Measurements from ENCODE around the gene UVRAG.
"Not testable (repeated sequence)": the region's sequence is repeated elsewhere in the genome, so short reads cannot be mapped to it uniquely, and the experiment has no call there.

Gene UVRAG

GRCh38 chr11:75954039-75954438 lies 139.0 kb downstream of the UVRAG start:
- FAIRE-seq (no peak), DNase-seq (ENCODE audit: insufficient read length, low spot score) (no peak)
- TF ChIP-seq PAX5 (IDR thresholded peaks at IDR 0.05; ENCODE audit: insufficient read depth, low read length, severe bottlenecking) (no peak), POLR2A (IDR thresholded peaks at IDR 0.05; ENCODE audit: low read depth, low read length) (no peak), POLR2AphosphoS5 (IDR thresholded peaks at IDR 0.05; ENCODE audit: low read depth, low read length) (no peak), TAF1 (IDR thresholded peaks at IDR 0.05; ENCODE audit: low read depth, low read length) (no peak), SPI1 (IDR thresholded peaks at IDR 0.05; ENCODE audit: low read depth, low read length) (no peak), POU2F2 (IDR thresholded peaks at IDR 0.05; ENCODE audit: low read depth, low read length) (no peak)

GRCh38 chr11:75955443-75955842 lies 140.4 kb downstream of the UVRAG start:
- TF ChIP-seq POU2F2 (IDR thresholded peaks at IDR 0.05; ENCODE audit: low read depth, low read length) (no peak), PAX5 (IDR thresholded peaks at IDR 0.05; ENCODE audit: insufficient read depth, low read length, severe bottlenecking) (no peak), POLR2A (IDR thresholded peaks at IDR 0.05; ENCODE audit: low read depth, low read length) (no peak), POLR2AphosphoS5 (IDR thresholded peaks at IDR 0.05; ENCODE audit: low read depth, low read length) (no peak), SPI1 (IDR thresholded peaks at IDR 0.05; ENCODE audit: low read depth, low read length) (no peak)
- FAIRE-seq (no peak), DNase-seq (ENCODE audit: insufficient read length, low spot score) (no peak)

- FAIRE-seq (no peak), DNase-seq (ENCODE audit: insufficient read length, low spot score) (no peak)
- TF ChIP-seq SPI1 (IDR thresholded peaks at IDR 0.05; ENCODE audit: low read depth, low read length) = no peak
- no peak for TF ChIP-seq POU2F2 (IDR thresholded peaks at IDR 0.05; ENCODE audit: low read depth, low read length)
- TF ChIP-seq POLR2AphosphoS5 (IDR thresholded peaks at IDR 0.05; ENCODE audit: low read depth, low read length) = no peak
- TF ChIP-seq PAX5 (IDR thresholded peaks at IDR 0.05; ENCODE audit: insufficient read depth, low read length, severe bottlenecking) = no peak
- no peak for TF ChIP-seq POLR2A (IDR thresholded peaks at IDR 0.05; ENCODE audit: low read depth, low read length)
- no peak for TF ChIP-seq TAF1 (IDR thresholded peaks at IDR 0.05; ENCODE audit: low read depth, low read length)
Measured at GRCh38 chr11:75959540-75959939, 144.5 kb downstream of the UVRAG start.

- TF ChIP-seq POLR2AphosphoS5 (IDR thresholded peaks at IDR 0.05; ENCODE audit: low read depth, low read length) (no peak), TAF1 (IDR thresholded peaks at IDR 0.05; ENCODE audit: low read depth, low read length) (no peak), POLR2A (IDR thresholded peaks at IDR 0.05; ENCODE audit: low read depth, low read length) (no peak), POU2F2 (IDR thresholded peaks at IDR 0.05; ENCODE audit: low read depth, low read length) (no peak), SPI1 (IDR thresholded peaks at IDR 0.05; ENCODE audit: low read depth, low read length) (no peak), PAX5 (IDR thresholded peaks at IDR 0.05; ENCODE audit: insufficient read depth, low read length, severe bottlenecking) (no peak)
- DNase-seq (ENCODE audit: insufficient read length, low spot score) (no peak), FAIRE-seq (no peak)
Measured at GRCh38 chr11:75964071-75964470, 149.1 kb downstream of the UVRAG start.

- DNase-seq (ENCODE audit: insufficient read length, low spot score) = peak; percentile 4
- FAIRE-seq = peak; percentile 16
- no peak for TF ChIP-seq SPI1 (IDR thresholded peaks at IDR 0.05; ENCODE audit: low read depth, low read length)
- TF ChIP-seq POU2F2 (IDR thresholded peaks at IDR 0.05; ENCODE audit: low read depth, low read length) = no peak
- TF ChIP-seq POLR2AphosphoS5 (IDR thresholded peaks at IDR 0.05; ENCODE audit: low read depth, low read length) = no peak
- TF ChIP-seq TAF1 (IDR thresholded peaks at IDR 0.05; ENCODE audit: low read depth, low read length) = no peak
- no peak for TF ChIP-seq POLR2A (IDR thresholded peaks at IDR 0.05; ENCODE audit: low read depth, low read length)
- TF ChIP-seq PAX5 (IDR thresholded peaks at IDR 0.05; ENCODE audit: insufficient read depth, low read length, severe bottlenecking) = no peak
Measured at GRCh38 chr11:75966537-75967287, 151.7 kb downstream of the UVRAG start.

- DNase-seq (ENCODE audit: insufficient read length, low spot score) (no peak), FAIRE-seq (no peak)
- TF ChIP-seq POLR2AphosphoS5 (IDR thresholded peaks at IDR 0.05; ENCODE audit: low read depth, low read length) (no peak), POLR2A (IDR thresholded peaks at IDR 0.05; ENCODE audit: low read depth, low read length) (no peak), SPI1 (IDR thresholded peaks at IDR 0.05; ENCODE audit: low read depth, low read length) (no peak), PAX5 (IDR thresholded peaks at IDR 0.05; ENCODE audit: insufficient read depth, low read length, severe bottlenecking) (no peak), TAF1 (IDR thresholded peaks at IDR 0.05; ENCODE audit: low read depth, low read length) (no peak), POU2F2 (IDR thresholded peaks at IDR 0.05; ENCODE audit: low read depth, low read length) (no peak)
Measured at GRCh38 chr11:75968021-75968625, 153.1 kb downstream of the UVRAG start.

GRCh38 chr11:75969626-75970308 lies 154.8 kb downstream of the UVRAG start:
- TF ChIP-seq PAX5 (IDR thresholded peaks at IDR 0.05; ENCODE audit: insufficient read depth, low read length, severe bottlenecking) (no peak), POLR2A (IDR thresholded peaks at IDR 0.05; ENCODE audit: low read depth, low read length) (no peak), SPI1 (IDR thresholded peaks at IDR 0.05; ENCODE audit: low read depth, low read length) (no peak), TAF1 (IDR thresholded peaks at IDR 0.05; ENCODE audit: low read depth, low read length) (no peak), POU2F2 (IDR thresholded peaks at IDR 0.05; ENCODE audit: low read depth, low read length) (no peak)
- FAIRE-seq (peak; percentile 55), DNase-seq (ENCODE audit: insufficient read length, low spot score) (no peak)

- DNase-seq (ENCODE audit: insufficient read length, low spot score); FAIRE-seq: not testable (repeated sequence)
Measured at GRCh38 chr11:75973710-75974109, 158.7 kb downstream of the UVRAG start.

- not testable (repeated sequence) for FAIRE-seq; DNase-seq (ENCODE audit: insufficient read length, low spot score)
Measured at GRCh38 chr11:75979075-75979474, 164.1 kb downstream of the UVRAG start.

- not testable (repeated sequence) for DNase-seq (ENCODE audit: insufficient read length, low spot score); FAIRE-seq
Measured at GRCh38 chr11:75979479-75980027, 164.5 kb downstream of the UVRAG start.

All from GM12891 (cell line).